ENCODE data around the gene NAA20.

NAA20 gene, protein sequence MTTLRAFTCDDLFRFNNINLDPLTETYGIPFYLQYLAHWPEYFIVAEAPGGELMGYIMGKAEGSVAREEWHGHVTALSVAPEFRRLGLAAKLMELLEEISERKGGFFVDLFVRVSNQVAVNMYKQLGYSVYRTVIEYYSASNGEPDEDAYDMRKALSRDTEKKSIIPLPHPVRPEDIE

DNA sequence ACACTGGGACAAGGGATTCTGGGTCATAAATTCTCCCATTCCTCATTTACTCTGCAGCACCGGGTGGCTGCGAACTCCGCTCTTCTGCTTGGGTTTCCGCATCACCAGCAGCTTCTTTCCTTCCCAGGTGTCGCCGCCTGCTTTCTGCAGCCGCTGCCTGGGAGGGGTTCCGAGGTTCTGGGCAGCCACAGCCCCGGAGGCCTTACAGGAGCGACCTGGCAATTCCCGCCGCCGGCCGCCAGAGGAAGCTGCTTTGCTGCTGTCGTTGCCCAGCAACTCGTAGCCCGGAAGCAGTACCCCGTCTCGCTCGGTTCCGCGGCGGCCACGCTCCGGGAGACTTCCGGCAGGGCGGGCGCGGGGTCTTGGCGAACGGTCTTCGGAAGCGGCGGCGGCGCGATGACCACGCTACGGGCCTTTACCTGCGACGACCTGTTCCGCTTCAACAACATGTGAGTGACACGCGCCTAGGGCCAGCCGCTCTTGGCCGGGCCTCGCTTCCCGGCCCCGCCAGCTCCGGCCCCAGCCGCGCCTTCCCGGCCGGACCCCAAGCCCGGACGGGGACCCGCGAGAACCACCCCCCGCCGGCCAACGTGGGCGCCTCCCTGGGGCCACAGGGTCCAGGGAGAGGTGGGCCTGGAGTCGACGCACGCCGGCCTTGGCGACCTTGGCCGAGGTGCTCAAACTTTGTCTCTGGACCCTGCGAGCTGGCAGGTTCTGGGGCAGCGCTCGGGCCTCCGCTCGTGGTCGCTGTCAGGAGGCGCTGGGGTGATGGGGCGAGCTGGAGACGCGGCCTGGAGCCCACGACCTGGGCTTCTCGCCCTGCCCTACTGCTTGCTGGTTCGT is at the start of gene NAA20:
TSS of gene NAA20 (plus strand) at position 362 of the 843 bp plus-strand sequence. CDS start at position 397, 35 bp downstream.
- Mint-ChIP-seq H3K4me3 (peak within 1 kb of the TSS; percentile 85), H3K27ac (peak within 1 kb of the TSS; percentile 90), H3K27me3 (no peaks in the 10 kb centered on the region), H3K4me1 (peaks cover 63% of the 10 kb centered on the region), H3K9me3 (no peaks in the 10 kb centered on the region), H3K36me3 (ENCODE audit: low read depth) (peaks cover 22% of the 10 kb centered on the region)
- DNase-seq: peak; percentile 92
- peak; percentile 99 for ATAC-seq

GRCh38 chr20:19967445-19967844 is 49.7 kb upstream of the NAA20 start:
- Mint-ChIP-seq H3K27me3 (no peaks in the 10 kb centered on the region), H3K4me3 (no peak overlapping the region), H3K9me3 (no peaks in the 10 kb centered on the region), H3K4me1 (peaks cover 12% of the 10 kb centered on the region), H3K27ac (no peak overlapping the region), H3K36me3 (ENCODE audit: low read depth) (no peaks in the 10 kb centered on the region)
- ATAC-seq: no peak
- DNase-seq: no peak

- no peak for DNase-seq
- Mint-ChIP-seq H3K36me3 (ENCODE audit: low read depth) (no peaks in the 10 kb centered on the region), H3K4me3 (no peak overlapping the region), H3K4me1 (peaks cover 12% of the 10 kb centered on the region), H3K27ac (no peak overlapping the region), H3K9me3 (no peaks in the 10 kb centered on the region), H3K27me3 (no peaks in the 10 kb centered on the region)
- ATAC-seq: no peak
Observed at GRCh38 chr20:19968028-19968427, 49.1 kb upstream of the NAA20 start.

- no peak overlapping the region for H3K4me3 Mint-ChIP-seq
- ATAC-seq (no peak), DNase-seq (no peak)
- H3K27ac Mint-ChIP-seq: no peak overlapping the region
- peaks cover 12% of the 10 kb centered on the region for H3K4me1 Mint-ChIP-seq
- no peaks in the 10 kb centered on the region for H3K36me3 Mint-ChIP-seq (ENCODE audit: low read depth)
- H3K27me3 Mint-ChIP-seq: no peaks in the 10 kb centered on the region
- H3K9me3 Mint-ChIP-seq: no peaks in the 10 kb centered on the region
Observed at GRCh38 chr20:19968466-19969073, 48.6 kb upstream of the NAA20 start.

- no peaks in the 10 kb centered on the region for H3K9me3 Mint-ChIP-seq
- H3K27ac Mint-ChIP-seq: no peak overlapping the region
- no peaks in the 10 kb centered on the region for H3K36me3 Mint-ChIP-seq (ENCODE audit: low read depth)
- ATAC-seq: no peak
- DNase-seq: no peak
- no peaks in the 10 kb centered on the region for H3K27me3 Mint-ChIP-seq
- peaks cover 12% of the 10 kb centered on the region for H3K4me1 Mint-ChIP-seq
- no peak overlapping the region for H3K4me3 Mint-ChIP-seq
Observed at GRCh38 chr20:19969106-19969505, 48.1 kb upstream of the NAA20 start.

DNA sequence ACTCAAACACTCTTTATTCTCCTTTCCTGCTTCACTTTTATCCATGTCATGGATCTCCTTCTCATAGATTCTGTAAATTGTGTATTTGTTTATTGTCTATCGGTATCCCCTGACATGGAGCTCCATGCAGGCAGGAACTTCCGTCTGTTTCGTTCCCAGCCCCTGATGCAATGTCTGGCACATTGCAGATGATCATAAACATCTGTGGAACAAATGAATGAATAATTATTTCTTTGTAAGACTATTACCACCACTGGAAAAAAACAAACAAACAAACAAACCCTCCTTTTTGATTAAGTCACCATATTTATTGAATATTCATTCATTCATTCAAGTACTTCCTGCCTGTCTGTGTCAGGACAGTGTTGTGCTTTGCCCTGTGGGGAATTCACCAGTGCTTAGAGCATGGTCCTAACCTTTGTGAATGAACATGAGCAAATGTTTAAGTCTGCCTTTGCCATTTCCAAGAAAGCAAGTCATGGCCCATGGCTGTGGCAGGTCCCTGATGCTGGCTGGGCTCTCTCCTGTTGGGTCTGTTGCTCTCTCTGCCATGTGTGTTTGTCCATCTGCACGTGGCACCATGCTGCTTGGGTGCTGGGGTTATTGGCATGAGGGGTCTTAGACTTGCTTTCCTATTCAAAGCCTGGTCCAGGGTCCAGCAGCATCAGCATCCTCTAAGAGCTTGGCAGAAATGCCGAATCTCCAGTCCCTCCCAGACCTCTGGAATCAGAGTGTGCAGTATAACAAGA is 47.5 kb upstream of the NAA20 start:
- Mint-ChIP-seq H3K36me3 (ENCODE audit: low read depth) (no peaks in the 10 kb centered on the region), H3K4me1 (peaks cover 12% of the 10 kb centered on the region), H3K4me3 (no peak overlapping the region), H3K27ac (no peak overlapping the region), H3K9me3 (no peaks in the 10 kb centered on the region), H3K27me3 (no peaks in the 10 kb centered on the region)
- DNase-seq (no peak), ATAC-seq (no peak)

DNA sequence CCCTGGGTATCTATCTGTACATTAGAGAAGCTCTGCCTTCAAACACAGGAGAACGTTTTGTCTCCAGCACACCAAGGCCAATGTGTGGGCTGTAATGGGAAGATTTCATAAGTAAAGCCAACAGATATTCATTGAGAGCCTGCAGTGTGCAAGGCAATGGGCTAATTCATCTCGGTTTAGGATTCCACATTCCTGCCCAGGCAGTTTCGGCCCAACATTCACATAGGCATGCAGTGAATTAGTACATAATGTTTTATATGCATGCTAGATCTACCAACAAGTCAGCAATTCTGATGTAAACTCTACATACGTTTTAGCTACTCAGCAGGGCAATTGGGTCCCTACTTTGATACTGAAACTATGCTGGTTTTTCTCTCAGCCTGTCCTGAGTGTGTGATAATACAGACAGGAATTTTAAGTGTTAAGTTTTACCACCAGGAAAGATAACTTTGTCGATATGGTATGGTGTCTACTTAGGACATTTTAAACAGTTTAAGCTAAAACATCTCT is 46.9 kb upstream of the NAA20 start:
- Mint-ChIP-seq H3K27ac (no peak overlapping the region), H3K4me1 (peaks cover 12% of the 10 kb centered on the region), H3K36me3 (ENCODE audit: low read depth) (no peaks in the 10 kb centered on the region), H3K9me3 (no peaks in the 10 kb centered on the region), H3K27me3 (no peaks in the 10 kb centered on the region), H3K4me3 (no peak overlapping the region)
- DNase-seq (no peak), ATAC-seq (no peak)

DNA sequence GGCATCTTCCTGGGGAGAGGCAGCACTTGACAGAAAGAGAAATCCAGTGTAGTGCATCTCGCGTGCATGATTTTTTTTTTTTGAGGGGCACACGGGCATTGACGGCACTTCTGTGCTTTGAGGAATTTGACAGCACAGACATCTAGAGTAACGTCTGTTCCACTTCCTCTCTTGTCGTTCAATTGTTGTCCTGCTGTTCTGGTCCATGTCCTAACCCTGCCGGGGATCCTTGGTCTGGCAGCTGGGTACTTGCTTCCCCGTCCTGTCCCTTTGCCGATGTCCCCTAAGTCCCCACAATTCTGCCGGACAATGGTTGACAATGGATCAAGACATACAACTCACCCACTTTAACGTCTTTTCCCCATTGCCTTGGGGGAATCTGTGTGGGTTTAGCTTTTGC is 46.0 kb upstream of the NAA20 start:
- Mint-ChIP-seq H3K4me1 (peaks cover 12% of the 10 kb centered on the region), H3K27ac (no peak overlapping the region), H3K27me3 (no peaks in the 10 kb centered on the region), H3K4me3 (no peak overlapping the region), H3K36me3 (ENCODE audit: low read depth) (no peaks in the 10 kb centered on the region), H3K9me3 (no peaks in the 10 kb centered on the region)
- no peak for ATAC-seq
- DNase-seq: no peak

DNA sequence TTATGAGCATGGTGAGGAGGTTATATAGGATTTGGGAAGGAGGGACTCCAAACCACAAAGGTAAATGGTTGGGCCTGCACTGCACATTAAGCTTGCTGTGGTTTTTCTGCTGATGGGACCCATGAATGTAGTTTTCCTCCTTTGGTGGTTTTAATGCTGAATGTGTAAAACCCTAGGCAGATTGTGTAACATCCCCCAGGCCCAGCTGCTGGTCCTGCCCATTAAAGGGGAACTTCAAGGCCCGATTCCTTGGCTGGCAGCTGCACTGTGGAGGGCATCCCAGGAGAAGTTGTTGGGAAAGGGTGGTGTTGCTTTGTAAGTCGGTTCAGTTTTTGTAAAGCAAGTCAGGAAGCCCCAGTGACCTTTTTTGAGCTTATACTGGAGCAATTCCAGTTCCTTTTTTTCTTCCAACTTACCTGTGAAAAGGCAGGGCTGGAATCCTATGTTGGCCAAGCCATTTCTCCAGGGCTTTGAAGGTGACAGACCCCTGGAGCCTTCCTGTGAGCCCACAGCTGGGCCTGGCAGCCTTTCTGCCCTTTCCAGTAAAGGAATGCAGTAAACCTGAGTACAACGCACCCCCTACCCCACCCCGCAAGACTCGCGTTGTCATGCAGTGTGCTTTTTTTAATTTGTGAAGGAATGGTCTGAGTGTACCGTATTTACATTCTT is 43.1 kb upstream of the NAA20 start:
- Mint-ChIP-seq H3K4me1 (peaks cover 11% of the 10 kb centered on the region), H3K4me3 (no peak overlapping the region), H3K27ac (no peak overlapping the region), H3K27me3 (no peaks in the 10 kb centered on the region), H3K36me3 (ENCODE audit: low read depth) (no peaks in the 10 kb centered on the region), H3K9me3 (no peaks in the 10 kb centered on the region)
- DNase-seq (no peak), ATAC-seq (no peak)

DNA sequence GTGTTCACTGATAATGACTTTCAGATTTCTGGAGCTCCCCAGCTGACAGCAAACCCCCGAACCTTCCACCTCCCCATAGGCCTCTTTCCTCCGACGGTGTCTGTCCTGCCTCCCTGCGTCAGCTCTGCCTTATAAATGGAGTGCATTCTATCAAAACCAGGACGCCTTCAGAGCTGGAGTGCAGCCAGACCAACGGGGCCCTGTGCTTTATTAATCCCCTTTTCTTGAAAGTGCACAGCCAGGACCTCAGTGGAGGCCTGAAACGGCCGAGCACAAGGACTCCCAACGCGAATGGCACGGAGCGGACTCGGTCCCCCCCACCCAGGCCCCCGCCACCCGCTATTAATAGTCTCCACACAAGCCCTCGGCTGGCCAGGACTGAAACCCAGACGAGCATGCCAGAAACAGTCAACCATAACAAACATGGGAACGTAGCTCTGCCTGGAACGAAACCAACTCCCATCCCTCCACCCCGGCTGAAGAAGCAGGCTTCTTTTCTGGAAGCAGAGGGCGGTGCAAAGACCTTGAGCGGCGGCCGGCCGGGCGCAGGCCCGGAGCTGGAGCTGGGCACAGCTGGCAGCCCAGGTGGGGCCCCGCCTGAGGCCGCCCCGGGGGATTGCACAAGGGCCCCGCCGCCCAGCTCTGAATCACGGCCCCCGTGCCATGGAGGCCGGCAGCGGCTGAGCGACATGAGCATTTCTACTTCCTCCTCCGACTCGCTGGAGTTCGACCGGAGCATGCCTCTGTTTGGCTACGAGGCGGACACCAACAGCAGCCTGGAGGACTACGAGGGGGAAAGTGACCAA is 42.3 kb upstream of the NAA20 start:
- DNase-seq (no peak), ATAC-seq (no peak)
- H3K9me3 Mint-ChIP-seq: no peaks in the 10 kb centered on the region
- peaks cover 7% of the 10 kb centered on the region for H3K4me1 Mint-ChIP-seq
- H3K4me3 Mint-ChIP-seq: no peak overlapping the region
- H3K27me3 Mint-ChIP-seq: no peaks in the 10 kb centered on the region
- no peak overlapping the region for H3K27ac Mint-ChIP-seq
- H3K36me3 Mint-ChIP-seq (ENCODE audit: low read depth): no peaks in the 10 kb centered on the region

- DNase-seq: no peak
- no peak overlapping the region for H3K27ac Mint-ChIP-seq
- no peaks in the 10 kb centered on the region for H3K9me3 Mint-ChIP-seq
- H3K36me3 Mint-ChIP-seq (ENCODE audit: low read depth): no peaks in the 10 kb centered on the region
- no peaks in the 10 kb centered on the region for H3K27me3 Mint-ChIP-seq
- peaks cover 7% of the 10 kb centered on the region for H3K4me1 Mint-ChIP-seq
- no peak overlapping the region for H3K4me3 Mint-ChIP-seq
- ATAC-seq: no peak
Observed at GRCh38 chr20:19975436-19975799, 41.7 kb upstream of the NAA20 start.

DNA sequence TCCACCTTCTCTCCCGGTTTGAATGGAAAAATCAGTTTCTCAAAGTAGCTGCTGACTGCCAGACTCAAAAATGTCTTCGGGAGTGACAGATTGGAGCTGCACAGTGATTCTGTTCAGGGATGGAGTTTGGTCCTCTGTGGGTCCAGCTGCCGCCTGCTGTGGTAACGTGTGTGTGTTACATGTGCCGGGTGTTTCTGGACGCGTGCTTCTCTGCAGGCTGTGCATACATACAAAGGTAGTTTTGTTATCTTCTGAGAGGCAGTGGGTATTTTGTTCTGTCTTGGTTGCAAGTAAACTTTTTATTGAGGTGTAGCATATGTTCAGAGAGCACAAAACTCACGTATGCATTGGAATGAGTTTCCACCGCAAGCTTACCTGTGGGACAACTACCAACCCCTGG is 41.3 kb upstream of the NAA20 start:
- Mint-ChIP-seq H3K27me3 (no peaks in the 10 kb centered on the region), H3K27ac (no peak overlapping the region), H3K9me3 (no peaks in the 10 kb centered on the region), H3K4me3 (no peak overlapping the region), H3K36me3 (ENCODE audit: low read depth) (no peaks in the 10 kb centered on the region), H3K4me1 (peaks cover 7% of the 10 kb centered on the region)
- no peak for DNase-seq
- no peak for ATAC-seq

DNA sequence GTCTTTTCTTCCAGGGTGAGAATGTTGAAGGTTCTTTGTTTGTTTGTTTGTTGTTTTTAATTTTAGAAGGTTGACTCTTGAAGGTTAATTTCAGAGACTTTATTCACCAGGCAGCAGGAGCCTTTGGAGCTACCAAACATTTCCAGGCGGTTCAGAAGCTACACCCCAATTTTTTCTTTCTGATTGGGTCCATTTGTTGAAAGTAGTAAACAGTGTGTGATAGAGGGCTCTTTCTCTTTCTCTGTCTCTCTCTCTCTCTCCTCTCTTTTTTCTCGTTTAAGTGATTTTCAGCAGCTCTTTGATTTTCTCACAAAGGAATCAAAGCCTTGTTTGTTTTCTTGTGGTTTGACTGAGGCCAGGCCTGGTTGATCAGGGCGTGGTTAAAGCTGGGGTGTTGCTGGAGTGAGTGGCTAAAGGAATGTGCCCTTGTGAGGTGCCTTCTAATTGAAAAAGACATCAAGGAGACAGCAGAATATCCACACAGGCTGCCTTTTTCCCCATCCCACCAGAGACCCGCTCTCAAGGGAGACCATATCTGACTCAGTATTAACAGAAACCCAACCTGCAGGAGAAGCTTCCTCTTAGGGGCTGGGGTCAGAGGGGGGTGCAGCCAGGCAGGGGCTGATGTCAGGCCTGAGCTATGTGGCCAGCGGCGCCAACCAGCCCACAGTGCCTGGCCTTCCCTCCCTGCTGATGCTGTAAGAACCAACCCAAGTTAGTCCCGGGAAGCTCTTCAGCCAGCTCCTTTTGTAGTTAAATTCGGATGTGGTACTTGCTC is 40.4 kb upstream of the NAA20 start:
- Mint-ChIP-seq H3K4me3 (no peak overlapping the region), H3K27me3 (no peaks in the 10 kb centered on the region), H3K27ac (no peak overlapping the region), H3K4me1 (peaks cover 7% of the 10 kb centered on the region), H3K9me3 (no peaks in the 10 kb centered on the region), H3K36me3 (ENCODE audit: low read depth) (no peaks in the 10 kb centered on the region)
- ATAC-seq (no peak), DNase-seq (no peak)

All from activated naive CD8-positive, alpha-beta T cell treated with anti-CD3 and anti-CD28 coated beads, Interleukin-2, amount 50 U/mL, for 24 hours (primary cell).